Activated CD4-positive, CD25-positive, alpha-beta regulatory T cell (primary cell): Measurements from ENCODE around the gene PLAC8.
"Not testable (repeated sequence)": the region's sequence is repeated elsewhere in the genome, so short reads cannot be mapped to it uniquely, and the experiment has no call there.

Experiments used
- DNase-seq, 4 experiments: peaks; one replicate each; lab custom pipeline; 2025; lab: John Stamatoyannopoulos, UW

The PLAC8 gene, protein sequence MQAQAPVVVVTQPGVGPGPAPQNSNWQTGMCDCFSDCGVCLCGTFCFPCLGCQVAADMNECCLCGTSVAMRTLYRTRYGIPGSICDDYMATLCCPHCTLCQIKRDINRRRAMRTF

DNA sequence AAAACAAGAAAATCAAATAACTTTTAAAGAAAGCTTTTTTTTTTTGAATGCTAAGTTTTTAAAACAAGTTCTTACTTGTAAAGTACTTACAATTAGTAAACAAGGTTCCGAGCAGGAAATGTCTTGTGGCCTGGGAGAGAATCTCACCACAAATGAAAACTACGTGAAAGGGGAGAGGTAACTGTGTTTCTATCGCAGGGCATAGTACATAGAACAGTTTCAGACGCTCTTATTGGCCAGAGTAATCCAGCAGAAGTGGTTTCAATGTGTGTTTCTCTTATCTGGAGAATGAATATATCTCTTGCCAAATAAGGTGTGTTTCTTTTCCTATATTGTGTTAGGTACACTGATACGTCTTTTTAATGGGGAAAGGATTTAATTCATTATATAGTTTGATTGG is at the start of gene PLAC8:
TSS of gene PLAC8 (minus strand) at position 154 of the 400 bp plus-strand sequence. CDS start 6,808 bp downstream, outside the sequence.
- no peak for DNase-seq

DNA sequence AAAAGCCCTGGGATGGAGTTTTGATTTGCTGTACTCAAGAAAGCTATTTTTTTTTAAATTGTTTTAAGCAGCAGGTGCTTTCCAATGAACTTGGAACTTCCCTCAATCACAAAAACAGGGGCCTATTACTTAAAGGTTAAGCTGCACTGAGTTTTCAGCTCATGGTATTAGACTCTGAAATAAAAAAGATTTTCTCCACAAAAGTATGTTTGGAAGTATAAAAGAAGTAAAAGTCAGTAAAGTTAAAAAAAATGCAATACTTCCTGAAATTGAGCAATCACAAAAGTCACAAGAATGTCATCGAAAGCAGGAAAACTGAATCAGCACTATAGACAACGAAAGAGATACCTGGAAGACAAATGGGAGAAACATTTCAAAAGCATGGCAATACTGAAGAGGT is 38.9 kb upstream of the PLAC8 start:
- no peak for DNase-seq

DNA sequence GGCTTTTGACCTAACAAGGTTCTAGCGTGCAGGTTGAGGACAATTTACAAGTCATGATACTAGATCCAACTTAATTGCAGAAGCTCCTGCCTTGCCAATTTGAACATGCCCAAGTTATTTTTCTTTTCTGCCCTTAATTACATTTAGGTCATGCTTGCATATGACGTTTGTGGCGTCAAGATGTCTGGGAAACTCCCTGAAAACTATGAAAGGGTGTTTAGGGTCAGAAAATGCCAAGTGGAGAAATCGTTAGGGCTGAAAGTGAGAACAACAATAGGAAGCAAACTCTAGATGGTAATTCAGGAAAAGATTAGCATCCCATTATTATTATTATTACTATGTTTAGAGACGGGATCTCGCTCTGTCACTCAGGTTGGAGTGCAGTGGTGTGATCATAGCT is 38.2 kb upstream of the PLAC8 start:
- DNase-seq = no peak

DNA sequence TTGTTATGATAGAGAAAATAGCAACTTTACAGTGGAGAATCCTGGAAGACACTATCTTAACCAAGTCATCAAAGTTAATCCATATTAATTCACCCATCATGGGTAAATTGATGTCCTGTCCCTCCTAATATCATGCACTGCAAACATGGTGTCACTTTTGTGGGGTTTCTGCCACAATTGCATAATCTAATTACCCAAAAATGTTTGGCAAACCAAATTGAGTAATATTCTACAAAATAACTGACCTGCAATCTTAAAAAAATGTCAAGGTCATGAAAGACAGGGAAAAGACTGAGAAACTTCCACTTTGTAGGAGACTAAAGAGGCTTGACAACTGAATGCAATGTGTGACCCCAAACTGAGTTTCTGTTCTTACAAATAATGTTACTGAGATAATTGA is 37.1 kb upstream of the PLAC8 start:
- no peak for DNase-seq

DNA sequence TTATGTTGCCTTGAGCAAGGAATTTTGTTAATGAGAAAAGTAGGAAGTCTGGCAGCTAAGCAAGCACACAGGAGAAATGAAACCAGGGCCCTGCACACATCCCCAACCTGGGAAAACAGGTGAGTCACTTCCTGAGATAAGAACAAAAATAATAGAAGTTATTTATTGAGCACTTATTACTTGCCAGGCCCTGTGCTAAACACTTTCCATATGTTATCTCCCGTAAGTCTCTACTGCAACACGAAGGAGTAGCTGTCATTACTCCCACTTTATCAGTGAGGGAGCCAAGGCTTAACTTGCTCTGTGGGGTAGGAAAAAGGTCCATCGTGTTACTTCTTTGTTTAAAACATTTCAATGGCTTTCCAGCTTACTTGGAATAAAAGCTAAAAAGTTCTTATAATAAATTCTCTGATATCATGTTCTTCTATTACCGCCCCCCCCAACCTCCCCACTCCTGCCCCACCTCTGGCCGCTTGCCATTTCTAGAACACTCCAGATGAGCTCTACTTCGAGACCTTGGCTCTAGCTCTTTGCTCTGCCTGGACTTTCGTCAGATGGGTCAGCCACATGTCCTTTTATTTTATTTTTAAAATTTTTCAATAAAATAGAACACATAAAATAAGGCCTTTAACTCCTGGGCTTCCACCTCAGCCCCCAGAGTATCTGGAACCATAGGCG is 36.3 kb upstream of the PLAC8 start:
- DNase-seq = no peak

DNA sequence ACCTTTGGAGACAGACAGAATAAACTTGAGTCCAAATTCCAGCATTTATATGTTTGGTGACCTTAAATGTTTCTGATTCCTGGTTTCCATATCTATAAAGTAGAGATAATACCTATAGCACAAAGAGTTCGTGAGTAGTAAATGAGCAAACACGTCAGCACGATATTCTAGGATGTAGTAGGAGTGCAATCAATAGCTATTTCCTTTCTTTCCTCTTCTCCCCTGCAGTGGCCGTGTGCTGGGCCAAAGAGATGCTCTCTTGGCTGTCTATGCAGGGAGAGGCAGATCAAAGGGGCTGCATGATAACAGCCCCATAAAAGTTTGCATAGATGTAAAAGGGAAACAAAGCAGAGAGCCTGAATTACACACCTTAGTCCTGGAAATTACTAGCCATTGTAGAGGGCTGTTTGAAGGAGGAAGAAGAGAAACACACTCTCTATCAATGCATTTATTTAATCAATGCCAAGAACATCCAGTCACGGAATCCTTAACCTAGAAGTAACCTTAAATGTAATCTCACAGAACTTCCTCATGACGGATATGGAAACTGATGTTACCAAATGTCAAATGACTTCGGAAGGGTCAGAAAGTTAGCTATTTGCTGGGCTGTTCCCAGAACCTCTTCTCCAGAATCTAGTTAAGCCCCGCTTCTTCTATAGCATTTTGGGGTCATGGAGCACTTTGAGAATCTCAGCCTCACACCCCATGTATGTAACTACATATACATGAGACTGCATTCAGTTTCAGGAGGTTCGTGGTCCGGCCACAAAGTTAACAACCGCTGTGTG is 35.5 kb upstream of the PLAC8 start:
- DNase-seq = no peak

DNA sequence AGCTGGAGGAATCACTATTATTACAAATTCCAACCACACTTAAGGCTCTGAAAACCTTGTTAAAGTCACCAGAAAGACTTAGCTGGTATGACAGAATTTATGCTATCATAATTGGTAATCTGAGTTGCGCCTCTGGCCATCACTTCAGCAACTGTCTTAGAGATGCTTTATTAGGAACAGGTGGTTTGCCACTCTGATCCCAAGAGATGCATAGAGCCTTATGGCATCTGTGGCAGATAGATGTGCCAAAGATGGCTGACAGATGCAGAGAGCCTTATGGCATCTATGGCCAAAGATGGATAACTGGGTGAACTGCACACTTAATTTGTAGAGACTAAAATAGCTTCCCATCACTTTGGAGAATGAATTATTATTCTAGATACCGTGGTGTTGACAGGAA is 32.3 kb upstream of the PLAC8 start:
- DNase-seq = no peak

DNA sequence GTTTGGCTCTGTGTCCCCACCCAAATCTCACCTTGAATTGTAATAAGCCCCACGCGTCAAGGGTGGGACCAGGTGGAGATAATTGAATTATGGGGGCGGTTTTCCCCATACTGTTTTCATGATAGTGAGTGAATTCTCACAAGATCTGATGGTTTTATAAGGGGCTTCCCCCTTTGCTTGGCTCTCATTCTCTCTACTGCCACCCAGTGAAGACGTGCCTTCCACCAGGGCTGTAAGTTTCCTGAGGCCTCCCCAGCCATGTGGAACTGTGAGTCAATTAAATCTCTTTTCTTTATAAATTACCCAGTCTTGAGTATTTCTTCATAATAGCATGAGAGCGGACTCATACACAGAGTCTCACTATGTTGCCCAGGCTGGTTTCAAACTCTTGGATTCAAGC is 31.2 kb upstream of the PLAC8 start:
- not testable (repeated sequence) for DNase-seq

DNA sequence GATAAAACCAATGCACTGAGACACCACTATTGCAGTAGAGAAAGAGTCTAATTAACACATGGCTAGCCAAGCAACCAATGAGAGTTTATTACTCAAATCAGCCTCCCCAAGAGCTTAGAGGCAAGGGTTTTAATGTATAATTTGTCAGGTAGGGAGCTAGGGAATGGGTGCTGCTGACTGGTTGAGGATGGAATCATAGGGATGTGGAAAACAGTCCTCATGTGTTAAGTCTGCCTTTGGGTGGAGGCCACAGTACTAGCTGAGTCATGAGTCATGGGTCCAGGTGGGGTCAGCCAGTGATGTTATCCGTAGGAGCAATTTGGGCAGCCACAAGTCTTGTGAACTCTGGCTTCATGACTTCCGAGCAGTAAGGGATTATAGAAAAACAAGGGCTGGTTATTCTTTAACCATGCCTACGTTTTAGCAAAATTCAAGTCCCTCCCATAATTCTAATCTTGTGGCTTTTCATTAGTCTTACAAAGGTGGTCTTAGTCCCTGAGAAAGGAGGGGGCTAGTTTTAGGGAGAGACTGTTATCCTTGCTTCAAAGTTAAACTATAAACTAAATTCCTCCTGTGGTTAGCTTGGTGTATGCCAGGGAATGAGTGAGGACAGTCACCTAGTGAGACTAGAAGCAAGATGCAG is 25.1 kb upstream of the PLAC8 start:
- DNase-seq = no peak

DNA sequence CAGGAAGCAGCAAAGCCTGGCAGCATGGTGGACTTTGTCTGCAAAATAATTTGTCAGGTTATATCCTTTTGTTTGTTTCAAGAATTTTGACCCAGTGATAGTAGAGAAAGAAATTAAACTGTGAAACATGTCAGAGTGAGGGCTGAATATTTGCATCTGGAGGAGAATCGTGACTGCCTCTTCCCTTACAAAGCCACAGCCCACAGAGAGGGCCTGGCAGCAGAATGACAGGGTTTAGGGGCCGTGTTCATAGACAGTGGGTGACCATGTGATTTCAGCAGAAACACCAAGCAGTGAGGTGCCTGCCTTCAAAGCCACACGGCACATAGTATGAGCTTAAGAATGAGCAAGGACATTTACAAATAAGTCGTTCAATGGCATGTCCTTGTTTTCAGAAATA is 24.4 kb upstream of the PLAC8 start:
- no peak for DNase-seq

DNA sequence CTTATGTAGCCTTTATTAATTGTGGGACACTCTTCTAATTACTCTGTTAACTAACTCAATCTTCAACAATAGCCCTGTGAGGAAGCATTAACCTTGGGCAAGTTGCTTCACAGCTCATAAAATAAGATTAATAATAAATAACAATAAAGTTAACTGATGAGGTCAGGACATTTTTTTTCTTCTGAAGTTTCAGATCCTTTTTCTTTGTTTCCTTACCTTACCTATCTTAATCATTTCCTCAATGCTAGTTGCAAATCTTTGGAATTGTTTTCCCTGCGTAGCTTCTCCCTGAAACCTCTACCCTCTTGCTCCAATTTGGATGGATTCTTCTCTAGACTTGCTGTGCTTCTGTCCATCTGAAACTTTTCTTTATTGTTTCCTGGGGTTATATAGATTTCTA is 17.5 kb upstream of the PLAC8 start:
- no peak for DNase-seq

DNA sequence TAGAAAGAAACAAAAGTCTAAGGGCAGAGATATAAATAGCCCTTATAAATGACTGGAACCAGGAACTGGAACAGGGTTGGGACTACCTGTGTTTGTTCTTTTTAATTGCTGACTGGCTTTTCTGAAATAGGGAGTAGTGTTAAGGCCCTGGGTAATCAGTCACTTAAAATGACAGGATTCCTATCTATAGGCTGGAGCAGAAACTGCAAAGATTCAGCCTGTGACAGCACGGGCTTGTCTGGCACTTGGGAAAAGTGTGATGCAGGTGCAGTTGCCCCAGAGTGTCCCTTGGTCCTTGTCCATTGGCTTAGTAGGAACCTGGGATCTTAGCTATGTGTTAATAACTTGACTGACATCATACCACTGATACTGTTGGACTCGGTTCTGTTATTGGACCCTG is 14.7 kb upstream of the PLAC8 start:
- DNase-seq = no peak

DNA sequence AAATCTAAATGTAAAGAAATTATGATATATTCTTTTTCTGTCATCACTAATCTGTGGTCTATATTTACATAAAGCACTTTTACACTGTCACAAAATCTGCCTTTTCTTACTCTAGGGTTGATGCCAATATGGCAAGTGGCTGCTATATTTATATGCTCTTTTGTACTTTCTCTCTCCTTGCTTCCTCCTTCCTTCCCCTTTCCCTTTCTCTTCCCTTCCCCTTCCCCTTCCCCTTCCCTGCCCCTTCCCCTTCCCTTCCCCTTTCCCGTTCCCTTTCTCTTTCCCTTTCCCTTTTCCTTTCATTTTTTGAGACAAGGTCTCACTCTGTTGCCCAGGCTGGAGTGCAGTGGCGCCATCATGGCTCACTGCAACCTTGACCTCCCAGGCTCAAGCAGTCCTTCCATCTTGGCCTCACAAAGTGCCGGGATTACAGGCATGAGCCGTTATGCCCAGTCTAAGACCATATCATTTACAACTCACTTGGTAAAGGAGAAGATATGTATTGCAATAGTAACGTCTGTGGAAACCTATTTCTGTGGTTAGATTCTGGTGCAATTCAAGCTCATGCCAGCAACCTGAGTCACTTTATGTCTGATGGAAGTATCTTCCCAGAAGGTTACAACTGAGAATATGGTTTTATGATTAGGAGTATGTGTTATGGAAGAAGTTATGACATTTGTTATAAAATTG is 13.9 kb upstream of the PLAC8 start:
- no peak for DNase-seq

DNA sequence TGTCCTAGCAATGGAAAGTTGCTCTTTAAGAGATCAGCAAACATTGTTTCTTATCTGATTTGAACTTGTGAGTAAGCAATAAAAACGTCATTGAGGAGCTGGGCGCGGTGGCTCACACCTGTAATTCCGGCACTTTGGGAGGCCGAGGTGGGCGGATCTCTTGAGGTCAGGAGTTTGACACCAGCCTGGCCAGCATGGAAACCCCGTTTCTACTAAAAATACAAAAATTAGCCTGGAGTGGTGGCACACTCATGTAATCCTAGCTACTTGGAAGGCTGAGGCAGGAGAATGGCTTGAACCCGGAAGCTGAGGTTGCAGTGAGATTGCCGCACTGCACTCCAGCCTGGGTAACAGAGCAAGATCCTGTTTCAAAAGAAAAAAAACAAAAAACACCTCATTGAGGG is 11.2 kb upstream of the PLAC8 start:
- no peak for DNase-seq

DNA sequence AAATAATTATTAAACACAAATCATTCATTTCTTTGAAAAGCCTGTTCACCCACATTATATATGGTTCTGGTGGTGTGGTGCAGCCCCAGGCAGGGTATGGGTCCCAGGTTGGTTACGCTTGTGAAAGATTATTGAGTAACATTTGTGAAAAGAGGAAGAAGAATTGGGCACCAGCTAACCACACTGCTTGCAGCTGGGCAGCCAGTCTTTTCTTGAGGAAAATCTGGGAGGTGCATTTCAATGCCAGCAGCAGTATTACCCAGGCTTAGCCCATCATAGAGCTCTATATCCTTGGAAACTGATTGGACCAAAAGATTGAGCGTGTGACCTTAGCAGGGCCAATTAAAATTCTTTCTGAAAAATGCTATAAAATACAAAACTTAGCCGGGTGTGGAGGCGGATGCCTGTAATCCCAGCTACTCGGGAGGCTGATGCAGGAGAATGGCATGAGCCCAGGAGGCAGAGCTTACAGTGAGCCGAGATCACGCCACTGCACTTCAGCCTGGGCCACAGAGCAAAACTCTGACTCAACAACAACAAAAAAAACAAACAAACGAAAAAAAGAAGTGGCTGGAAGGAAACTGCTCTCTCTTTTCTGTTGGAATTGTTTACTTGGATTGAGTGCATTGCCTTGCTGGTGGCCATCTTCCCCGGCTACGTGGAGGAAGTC is 9.7 kb upstream of the PLAC8 start:
- DNase-seq = no peak

DNA sequence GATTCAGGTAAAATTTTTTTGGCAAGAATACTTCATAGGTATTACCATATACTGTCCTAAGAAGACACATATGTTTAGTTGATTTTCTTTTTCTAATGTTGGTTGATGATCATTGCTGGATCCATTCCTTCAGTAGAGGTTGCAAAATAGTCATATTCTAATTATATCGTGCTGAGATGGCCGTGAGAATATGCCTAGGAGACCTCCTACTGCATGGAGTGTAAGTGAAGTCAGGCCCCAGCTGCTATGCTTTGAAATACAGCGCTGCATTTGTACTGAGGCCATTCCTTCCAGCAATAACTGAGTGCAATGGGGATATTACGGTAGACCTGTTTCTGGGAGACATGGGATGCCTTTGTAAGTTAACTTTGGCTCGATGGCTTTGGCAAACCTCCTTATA is 6.7 kb upstream of the PLAC8 start:
- DNase-seq = no peak

DNA sequence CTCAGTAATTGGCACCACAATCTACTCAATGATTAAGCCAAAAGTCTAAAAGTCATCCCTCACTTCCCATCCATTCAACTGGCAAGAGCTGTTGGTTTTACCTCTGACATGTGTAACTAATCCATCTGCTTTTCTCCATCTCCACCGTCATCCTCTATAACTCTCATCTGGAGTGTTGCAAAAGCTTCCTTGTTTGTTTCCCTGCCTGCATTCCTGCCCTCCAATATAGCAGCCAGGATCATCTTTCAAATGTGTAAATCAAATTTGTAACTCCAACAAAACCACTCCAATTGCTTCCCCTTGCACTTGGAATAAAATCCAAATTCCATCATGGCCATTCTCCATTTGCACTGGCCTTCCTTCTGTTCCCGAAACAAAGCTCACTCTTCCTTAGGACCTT is 4.3 kb upstream of the PLAC8 start:
- DNase-seq = no peak

DNA sequence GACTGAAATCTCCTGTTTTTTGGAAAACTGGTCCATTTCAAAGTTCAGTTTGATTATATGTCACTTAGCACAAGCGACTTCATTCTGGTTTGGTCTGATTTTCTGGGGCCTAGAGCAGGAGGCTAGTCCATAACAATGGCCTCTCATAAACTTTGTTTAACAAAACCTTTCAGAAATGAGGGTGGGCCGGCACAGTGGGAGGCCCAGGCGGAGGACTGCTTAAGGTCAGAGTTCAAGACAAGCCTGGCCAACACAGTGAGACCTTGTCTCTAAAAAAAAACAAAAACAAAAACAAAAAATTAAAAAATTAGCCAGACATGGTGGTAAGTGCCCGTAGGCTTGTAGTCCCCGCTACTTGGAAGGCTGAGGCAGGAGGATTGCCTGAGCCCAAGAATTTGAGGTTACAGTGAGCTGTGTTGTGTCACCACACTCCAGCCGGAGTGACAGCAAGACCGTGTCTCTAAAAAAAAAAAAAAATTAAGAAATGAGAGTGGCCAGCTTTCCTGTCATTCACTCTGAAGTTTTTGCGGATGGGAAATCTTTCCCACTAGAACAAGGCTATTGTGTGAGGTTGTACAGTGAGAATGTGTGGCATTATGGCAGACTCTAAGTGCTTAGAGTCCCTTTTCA is 1.2 kb upstream of the PLAC8 start:
- DNase-seq = no peak

DNA sequence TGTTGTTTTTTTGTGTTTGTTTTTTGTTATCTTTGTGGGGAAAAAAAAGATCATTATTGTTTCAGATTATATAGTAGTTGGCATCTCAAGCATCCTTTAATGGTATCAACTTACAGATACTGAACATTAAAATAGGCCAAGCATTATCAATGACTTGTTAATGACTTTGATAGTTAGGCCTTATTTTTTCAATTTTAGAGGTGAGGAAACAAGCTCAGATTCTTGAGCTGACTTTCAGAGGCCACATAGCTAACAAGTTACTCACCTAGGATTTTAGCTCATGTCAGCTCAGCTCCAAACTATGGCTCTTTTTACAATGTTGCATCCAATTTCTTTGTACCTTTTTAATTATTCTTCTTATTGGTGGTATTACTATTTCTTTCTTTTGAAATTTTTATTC is 471 bp upstream of the PLAC8 start:
- no peak for DNase-seq

DNA sequence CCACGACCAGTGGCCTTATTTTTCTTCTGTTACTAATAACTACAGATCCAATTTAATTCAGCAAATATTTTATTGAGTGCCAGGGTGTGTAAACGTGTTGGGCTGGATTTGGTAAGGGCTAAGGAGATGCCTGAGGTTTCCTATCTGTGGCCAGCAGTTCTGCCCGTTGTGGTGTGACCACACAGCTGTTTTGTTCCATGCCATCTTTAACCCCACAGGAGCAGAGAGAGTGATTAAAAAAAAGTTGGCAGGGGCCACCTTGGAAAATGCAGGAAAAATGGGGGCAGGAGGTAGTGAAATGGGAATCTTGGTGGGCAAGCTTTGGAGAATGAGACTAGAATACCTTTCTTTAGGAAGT is 1.1 kb downstream of the PLAC8 start:
- no peak for DNase-seq

DNA sequence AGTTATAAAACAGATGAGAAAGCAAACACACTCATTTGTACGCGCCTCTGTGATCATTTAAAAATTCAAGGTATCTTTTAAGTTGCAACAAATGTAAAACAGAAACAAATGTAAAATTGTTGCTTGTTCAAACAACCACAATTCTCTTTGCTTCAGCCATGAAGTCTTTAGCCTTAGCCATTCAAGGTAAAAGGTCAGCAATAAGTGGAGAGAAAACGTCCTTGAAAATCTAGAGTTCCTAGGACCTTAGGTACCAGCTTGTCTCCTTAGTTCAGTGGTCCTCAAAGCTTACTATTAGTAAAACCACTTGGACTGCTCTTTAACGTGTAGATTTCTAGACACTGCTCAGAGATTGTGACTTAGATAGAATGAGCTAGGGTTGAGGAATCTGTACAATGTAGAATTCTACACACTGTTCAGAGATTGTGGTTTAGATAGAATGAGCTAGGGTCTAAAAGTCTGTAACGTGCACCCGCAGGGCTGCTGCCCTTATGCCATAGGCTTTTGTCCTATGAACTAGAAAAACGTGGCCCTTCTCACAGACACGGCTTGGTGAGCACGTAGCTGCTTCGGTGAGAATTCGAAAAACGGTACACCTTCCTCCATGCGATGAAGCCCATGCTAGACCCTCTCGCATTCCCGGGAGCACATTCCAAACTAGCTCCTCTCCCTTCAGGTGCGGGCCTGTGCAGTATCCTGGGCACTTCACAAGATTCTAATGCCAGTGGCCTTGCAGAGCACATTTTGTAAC is 1.7 kb downstream of the PLAC8 start:
- DNase-seq = no peak
